OCI-LY1 (cell line): ENCODE measurements around the gene GCC2.

ENCODE experiments used
- CTCF ChIP-seq: fragments of 200-600 bp; sonication (generic), shearing (Covaris generic); IDR thresholded peaks from 2 replicates; pipeline ENCODE4 v1.5.1; 2017; ENCODE audit warnings: mild to moderate bottlenecking, antibody characterized with exemption, low read length, moderate library complexity, mixed read lengths
- EZH2 ChIP-seq: fragments of 200-600 bp; sonication (generic), shearing (Covaris generic); IDR thresholded peaks from 2 replicates; pipeline ENCODE4 v1.8.0; 2017; ENCODE audit warnings: borderline replicate concordance, mixed run types, mild to moderate bottlenecking, antibody characterized with exemption, low read length, moderate library complexity, mixed read lengths

GRCh38 chr2:108423502-108424251 is 25.3 kb upstream of the GCC2 start:
- TF ChIP-seq CTCF, result no peak
- TF ChIP-seq EZH2, result no peak
